Stimulated activated memory B cell treated with anti-CD40 and anti-IgM and Interleukin-4, amounts not matched to agents 10 μg/mL and 1 μg/mL and 100 μg/mL, for 72 hours (primary cell): ENCODE results near the gene HNRNPL.
"Not testable (repeated sequence)": the region's sequence is repeated elsewhere in the genome, so short reads cannot be mapped to it uniquely, and the experiment has no call there.

Experiments
- ATAC-seq: fragments of 150-1000 bp; cut with Tn5 transposase; 2 replicates; pipeline ENCODE4 v1.10.0; 2021
- H3K27ac Mint-ChIP-seq: one replicate; pipeline ENCODE4 v1.8.0; 2022; ENCODE audit warnings: mild to moderate bottlenecking, mixed read lengths
- H3K27me3 Mint-ChIP-seq: one replicate; pipeline ENCODE4 v1.8.0; 2022; ENCODE audit warnings: mixed read lengths
- H3K36me3 Mint-ChIP-seq: one replicate; pipeline ENCODE4 v1.8.0; 2022; ENCODE audit warnings: mixed read lengths
- H3K4me1 Mint-ChIP-seq: one replicate; pipeline ENCODE4 v1.8.0; 2022; ENCODE audit warnings: mixed read lengths
- H3K4me3 Mint-ChIP-seq: one replicate; pipeline ENCODE4 v1.8.0; 2022; ENCODE audit warnings: mild to moderate bottlenecking, moderate library complexity, mixed read lengths
- H3K9me3 Mint-ChIP-seq: one replicate; pipeline ENCODE4 v1.8.0; 2022; ENCODE audit warnings: mixed read lengths

HNRNPL gene

DNA sequence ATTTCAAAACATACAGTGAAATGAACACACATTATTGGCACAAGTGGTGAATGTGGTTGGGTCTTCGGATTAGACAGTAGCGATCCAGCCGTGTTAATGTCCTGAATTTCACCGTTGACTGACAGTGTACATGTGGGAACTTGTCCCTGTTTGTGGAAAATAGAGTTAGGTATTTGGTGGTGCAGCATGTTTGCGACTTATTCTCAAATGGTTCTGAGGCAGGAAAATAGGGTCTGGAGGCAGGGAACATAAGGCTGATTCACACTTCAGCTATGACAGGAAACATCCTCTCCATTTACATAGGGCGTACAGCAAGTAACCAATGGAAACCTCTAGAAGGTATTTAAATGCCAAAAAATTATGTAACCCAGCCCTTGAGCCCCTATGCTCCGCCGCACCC, 56.6 kb downstream of the HNRNPL start:
- Mint-ChIP-seq H3K27ac (no peak overlapping the region), H3K27me3 (no peaks in the 10 kb centered on the region), H3K4me1 (no peaks in the 10 kb centered on the region), H3K36me3 (no peaks in the 10 kb centered on the region), H3K4me3 (peak overlapping the region; percentile 12), H3K9me3 (no peaks in the 10 kb centered on the region)
- no peak for ATAC-seq

DNA sequence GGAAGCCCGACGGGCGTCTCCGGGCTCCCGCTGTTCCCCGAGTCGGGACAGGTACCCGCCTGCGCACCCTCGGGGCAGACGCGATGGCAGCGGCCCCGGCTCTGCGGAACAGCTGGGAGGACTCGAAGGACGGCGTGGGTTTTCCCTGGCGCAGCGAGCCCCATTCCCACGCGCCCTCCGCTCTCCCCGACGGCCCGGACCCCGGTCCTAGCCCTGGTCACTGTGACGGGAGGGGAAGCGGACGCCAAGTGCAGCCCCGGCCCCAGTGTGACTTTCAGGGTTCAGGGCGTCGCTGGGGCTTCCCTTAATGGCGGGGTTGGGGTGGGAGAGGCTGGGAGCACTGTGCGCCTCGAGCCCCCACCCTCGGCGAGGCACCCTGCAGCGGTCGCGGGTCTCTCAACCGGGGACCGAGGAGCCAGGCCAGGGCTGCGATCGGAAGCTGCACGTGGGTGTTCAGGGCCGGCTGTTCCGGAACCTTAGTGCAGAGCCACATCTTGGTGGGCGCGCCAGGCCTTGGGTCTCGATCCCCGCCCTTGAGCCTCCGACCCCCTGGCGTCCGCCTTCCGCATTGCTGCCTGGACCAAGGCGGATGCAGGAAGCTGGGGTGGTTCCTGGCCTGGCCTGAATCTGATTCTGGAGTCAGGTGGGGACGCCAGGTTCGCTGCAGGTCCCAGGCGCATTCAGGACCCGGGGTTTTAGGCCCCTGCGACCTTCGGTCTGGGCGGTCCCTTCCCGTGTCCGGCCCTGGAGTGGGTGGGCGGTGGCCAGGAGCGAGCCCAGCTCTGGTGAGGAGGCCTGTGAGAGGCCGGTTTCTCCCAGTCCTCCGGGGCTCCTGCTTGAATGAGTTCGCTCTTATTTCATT, 57.3 kb downstream of the HNRNPL start:
- Mint-ChIP-seq H3K4me1 (no peaks in the 10 kb centered on the region), H3K27me3 (no peaks in the 10 kb centered on the region), H3K36me3 (no peaks in the 10 kb centered on the region), H3K9me3 (no peaks in the 10 kb centered on the region), H3K27ac (no peak overlapping the region), H3K4me3 (peak overlapping the region; percentile 72)
- peak; percentile 44 for ATAC-seq

DNA sequence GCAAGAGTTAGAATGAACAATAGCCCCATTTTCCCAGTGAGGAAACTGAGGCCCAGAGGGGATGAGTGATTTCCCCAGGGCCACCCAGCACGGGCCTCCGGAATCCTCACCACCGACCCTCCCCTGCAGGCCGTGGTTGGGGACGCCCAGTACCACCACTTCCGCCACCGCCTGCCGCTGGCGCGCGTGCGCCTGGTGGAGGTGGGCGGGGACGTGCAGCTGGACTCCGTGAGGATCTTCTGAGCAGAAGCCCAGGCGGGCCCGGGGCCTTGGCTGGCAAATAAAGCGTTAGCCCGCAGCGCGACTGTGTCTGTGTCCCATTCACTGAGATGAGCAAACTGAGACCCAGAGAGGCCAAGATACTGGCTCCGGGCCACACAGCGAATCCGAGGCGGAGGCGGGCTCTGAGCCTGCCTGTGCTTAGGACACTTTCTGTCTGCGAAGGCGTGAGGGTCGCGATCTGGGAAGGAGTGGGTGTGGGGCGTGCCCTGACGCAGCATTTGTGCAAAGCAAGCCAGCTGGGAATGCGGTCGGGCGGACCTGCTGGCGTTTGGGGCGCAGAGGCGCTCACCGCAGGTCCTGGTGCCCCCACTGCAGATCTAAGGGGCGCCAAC, 58.2 kb downstream of the HNRNPL start:
- not testable (repeated sequence) for H3K27me3 Mint-ChIP-seq, H3K36me3 Mint-ChIP-seq, H3K9me3 Mint-ChIP-seq, H3K4me1 Mint-ChIP-seq, H3K27ac Mint-ChIP-seq, H3K4me3 Mint-ChIP-seq
- ATAC-seq = peak; percentile 88

DNA sequence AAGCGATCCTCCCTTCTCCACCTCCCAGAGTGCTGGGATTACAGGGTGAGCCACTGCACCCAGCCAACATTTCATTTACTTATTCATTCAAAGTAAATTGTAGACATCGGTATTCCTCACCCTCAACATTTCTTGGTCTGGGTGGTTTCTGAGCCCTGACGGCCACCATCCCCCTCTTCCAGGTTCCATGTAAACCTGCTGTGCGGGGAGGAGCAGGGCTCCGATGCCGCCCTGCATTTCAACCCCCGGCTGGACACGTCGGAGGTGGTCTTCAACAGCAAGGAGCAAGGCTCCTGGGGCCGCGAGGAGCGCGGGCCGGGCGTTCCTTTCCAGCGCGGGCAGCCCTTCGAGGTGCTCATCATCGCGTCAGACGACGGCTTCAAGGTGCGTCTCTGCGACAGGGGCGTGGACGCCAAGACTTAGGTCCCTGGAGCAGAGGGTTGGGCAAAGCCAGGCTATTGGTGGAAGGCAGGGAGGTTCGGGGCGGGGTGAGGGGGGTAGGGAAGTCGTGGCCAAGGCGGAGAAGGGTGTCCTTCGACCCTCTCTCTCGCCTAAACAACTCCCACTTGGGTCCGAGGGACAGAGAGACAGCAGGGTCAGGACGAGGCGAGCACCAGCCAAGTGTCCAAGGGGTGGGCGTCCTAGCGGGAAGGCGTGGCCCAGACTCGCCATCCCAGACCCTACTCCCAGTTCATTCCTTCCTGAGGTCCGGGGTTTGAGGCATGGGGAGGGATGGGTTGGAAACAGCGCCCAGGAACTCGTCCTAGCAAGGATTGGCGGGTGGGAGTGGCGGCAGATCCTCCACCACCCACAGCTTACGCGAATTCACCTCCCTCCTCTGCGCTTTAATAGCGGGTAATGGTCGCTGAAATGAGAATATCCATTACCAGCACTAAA, 59.0 kb downstream of the HNRNPL start:
- not testable (repeated sequence) for H3K27ac Mint-ChIP-seq, H3K9me3 Mint-ChIP-seq, H3K4me1 Mint-ChIP-seq, ATAC-seq, H3K27me3 Mint-ChIP-seq, H3K36me3 Mint-ChIP-seq, H3K4me3 Mint-ChIP-seq

DNA sequence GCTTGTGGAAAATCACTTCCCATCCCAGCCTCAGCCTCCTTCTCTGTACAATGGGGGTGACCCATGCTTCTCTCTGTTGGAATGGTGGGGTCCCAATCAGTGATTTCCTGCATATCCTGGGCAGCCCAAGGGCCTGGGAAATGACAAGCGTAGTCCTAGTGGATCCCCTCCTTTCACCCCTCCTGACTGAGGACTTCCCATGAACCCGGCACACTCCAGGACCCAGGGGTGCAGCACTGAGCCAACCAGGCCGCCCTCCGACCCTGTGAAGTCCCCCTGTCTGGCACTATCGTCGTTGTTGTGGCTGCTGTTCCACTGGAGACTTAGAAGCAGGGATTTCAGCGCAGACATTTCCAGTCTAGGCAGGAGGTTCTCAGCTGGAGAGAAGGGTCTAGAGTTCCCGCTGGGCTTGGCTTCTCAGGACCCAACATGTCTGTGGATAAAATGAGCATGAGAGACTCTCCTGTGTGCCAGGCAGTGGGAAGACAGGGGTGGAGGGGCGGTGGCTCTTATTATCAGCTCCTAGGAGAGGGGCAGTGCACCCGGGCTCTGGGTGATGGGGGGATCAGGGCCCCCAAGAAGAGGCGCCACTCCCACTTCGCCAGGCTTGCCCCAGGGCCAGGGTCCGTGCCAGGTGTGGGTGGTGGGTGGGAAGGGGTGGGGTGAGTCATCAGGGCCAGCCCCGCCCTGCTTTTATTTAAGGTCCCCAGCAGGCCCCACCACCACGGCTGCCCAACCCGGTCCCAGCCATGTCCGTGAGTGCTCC, 61.1 kb downstream of the HNRNPL start, which contains the start of gene LGALS7B:
LGALS7B (plus strand) TSS at position 723 of the 766 bp plus-strand sequence; CDS start at position 750, 27 bp downstream.
- Mint-ChIP-seq H3K27ac (no peak within 1 kb of the TSS), H3K36me3 (no peaks in the 10 kb centered on the region), H3K4me3 (no peak within 1 kb of the TSS), H3K9me3 (no peaks in the 10 kb centered on the region), H3K27me3 (no peaks in the 10 kb centered on the region), H3K4me1 (no peaks in the 10 kb centered on the region)
- ATAC-seq = peak; percentile 5

DNA sequence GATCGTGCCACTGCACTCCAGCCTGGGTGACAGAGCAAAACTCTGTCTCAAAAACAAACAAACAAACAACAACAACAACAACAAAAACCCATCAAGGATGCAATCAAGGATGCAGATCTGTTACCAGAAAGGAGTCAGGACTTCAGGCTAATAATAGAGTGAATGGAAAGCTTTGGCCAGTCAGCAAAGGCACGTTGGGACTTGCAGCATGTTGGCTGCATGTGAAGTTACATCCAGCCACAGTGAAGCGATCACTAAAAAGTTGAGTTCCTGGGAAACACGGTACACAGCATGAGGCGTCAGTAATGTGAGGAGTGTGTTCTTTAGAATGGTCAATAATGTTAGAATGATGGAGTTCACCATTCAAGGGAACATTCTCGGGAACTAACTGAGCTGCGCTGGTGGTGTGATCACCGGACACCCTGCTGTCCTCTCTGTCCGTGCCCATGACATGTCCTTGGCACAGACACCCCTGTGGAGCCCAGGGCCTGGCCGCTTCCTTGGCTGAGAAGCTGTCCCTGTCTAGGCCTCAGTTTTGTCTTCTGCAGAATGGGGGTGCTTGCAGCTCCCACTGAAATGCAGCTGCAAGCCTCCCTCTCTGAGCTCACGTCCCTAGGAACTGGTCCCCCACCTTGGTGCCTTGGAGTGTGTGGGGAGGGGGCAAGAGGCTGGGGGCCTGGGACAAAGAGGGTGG, 63.1 kb downstream of the HNRNPL start:
- no peaks in the 10 kb centered on the region for H3K36me3 Mint-ChIP-seq
- no peak overlapping the region for H3K4me3 Mint-ChIP-seq
- H3K4me1 Mint-ChIP-seq = no peaks in the 10 kb centered on the region
- no peaks in the 10 kb centered on the region for H3K9me3 Mint-ChIP-seq
- no peaks in the 10 kb centered on the region for H3K27me3 Mint-ChIP-seq
- H3K27ac Mint-ChIP-seq = no peak overlapping the region
- ATAC-seq = no peak
